ENCODE results near the gene PCDHA9. TPM values are rescaled to one million over a fixed set of nuclear protein-coding genes. Genes with fewer than 3 reads are reported as not detected.

Gene PCDHA9
- total and polyA plus RNA-seq, 2 of the 4 experiments (the other 2 are of a cell fraction), result under 0.01 TPM; not detected in 1

DNA sequence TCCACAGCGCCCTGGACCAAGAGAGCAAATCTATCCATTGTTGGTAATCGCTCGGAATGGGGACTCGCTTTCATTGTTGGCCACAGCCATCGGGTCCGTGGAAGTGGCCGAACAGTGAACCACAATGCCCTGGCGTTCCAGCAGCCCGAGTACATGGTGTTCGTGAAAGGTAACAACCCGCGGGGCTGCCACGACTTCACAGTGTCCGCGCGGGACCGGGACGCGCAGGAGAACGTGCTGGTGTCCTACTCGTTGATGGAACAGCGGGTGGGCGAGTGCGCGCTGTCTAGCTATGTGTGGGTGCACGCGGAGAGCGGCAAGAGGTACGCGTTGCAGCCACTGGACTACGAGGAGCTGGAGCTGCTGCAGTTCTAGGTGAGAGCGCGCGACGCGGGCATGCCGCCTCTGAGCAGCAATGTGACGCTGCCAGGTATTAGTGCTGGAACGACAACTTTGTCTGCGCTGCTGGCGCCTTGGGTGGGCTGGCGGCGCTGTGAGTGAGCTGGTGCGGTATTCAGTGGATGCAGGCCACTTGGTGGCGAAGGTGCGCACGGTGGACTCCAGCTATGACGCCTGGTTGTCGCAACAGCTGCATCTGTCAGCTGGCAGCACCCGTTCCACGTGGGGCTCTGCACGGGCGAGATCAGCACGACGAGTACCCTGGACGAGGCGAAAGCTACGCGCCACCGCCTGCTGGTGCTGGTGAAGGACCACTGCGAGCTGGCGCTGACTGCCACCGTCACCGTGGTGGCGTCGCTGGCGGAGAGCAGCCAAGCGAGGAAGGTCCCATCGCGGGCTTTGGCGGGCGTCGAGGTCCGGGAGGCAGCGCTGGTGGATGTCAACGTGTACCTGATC lies 14.5 kb downstream of the PCDHA9 start (continued):
- TF ChIP-seq POLR2A (IDR thresholded peaks at IDR 0.05; ENCODE audit: low read depth, low read length), result no peak

DNA sequence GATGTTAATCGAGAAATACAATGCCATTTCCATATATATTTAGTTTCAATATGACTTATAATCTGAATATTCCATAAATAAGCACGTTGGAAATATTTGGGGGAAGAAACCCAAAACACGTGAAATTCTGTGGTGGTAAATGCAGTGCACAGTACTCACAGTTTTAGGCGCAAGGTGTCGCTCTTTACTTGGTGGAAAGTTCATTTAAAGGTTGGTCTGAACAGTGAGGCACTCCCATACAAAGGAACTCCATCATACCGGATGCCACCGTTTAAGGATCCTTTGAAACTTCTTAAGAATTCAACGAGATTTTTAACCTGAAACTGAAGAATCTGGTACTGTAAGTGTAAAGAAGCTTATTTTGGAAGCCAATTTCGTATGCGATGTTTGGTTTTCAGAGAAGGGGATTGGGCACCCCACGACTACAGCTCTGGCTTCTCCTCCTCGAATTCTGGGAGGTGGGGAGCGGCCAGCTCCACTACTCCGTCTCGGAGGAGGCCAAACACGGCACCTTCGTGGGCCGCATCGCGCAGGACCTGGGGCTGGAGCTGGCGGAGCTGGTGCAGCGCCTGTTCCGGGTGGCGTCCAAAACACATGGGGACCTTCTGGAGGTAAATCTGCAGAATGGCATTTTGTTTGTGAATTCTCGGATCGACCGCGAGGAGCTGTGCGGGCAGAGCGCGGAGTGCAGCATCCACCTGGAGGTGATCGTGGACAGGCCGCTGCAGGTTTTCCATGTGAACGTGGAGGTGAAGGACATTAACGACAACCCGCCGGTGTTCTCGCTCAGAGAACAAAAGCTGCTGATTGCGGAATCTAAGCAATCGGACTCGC lies 20.8 kb downstream of the PCDHA9 start, which contains the start of gene PCDHA11:
TSS of gene PCDHA11 (plus strand) at position 237 of the 834 bp plus-strand sequence. CDS start at position 384, 147 bp downstream.
- BruUV-seq (replicated peaks), result no TSS peak
- H3K4ac ChIP-seq (ENCODE audit: low read depth, low read length), result no peak within 1 kb of the TSS
- WGBS, 2 experiments (ENCODE audit: extremely low coverage in 2 of 2, insufficient read length in 1 of 2), result 10% methylated on average over 15 of the region's 41 CpGs; no CpG with 5 or more reads in 1 of the 2 experiments
- no peak within 1 kb of the TSS for H3K9ac ChIP-seq (ENCODE audit: low read depth, low read length)
- intact Hi-C loops (cut with micrococcal nuclease), result no loop called here
- no peak within 1 kb of the TSS for H3K14ac ChIP-seq (replicated peaks; ENCODE audit: low read depth, low read length)
- DNase-seq, result no peak
- H2AK9ac ChIP-seq (replicated peaks; ENCODE audit: low read depth, low read length, poor library complexity), result no peak within 1 kb of the TSS
- H2AK5ac ChIP-seq (ENCODE audit: low read depth, low read length), result no peak within 1 kb of the TSS
- no peak within 1 kb of the TSS for H2BK20ac ChIP-seq (ENCODE audit: low read depth, low read length)
- H3K79me1 ChIP-seq (ENCODE audit: low read depth in 1 of 2, low read length in 2 of 2), result no peaks in the 10 kb centered on the region
- H2AFZ ChIP-seq (replicated peaks; ENCODE audit: low read length, poor library complexity), result no peak within 1 kb of the TSS
- no peak within 1 kb of the TSS for H4K8ac ChIP-seq (ENCODE audit: low read depth in 2 of 2, low read length in 2 of 2)
- H3K23ac ChIP-seq (ENCODE audit: low read depth, low read length), result no peak within 1 kb of the TSS
- no peak within 1 kb of the TSS for H3K4me2 ChIP-seq (ENCODE audit: low read depth, low read length)
- no peak within 1 kb of the TSS for H3K18ac ChIP-seq (ENCODE audit: low read depth, low read length)
- no peak within 1 kb of the TSS for H4K91ac ChIP-seq (ENCODE audit: insufficient read depth, low read depth, low read length)
- H3K36me3 ChIP-seq (ENCODE audit: control insufficient read depth, insufficient read depth, low read length), result no peaks in the 10 kb centered on the region
- CTCF ChIA-PET, result no interaction called here
- no peak for ATAC-seq (ENCODE audit: low read depth)
- dilution Hi-C loops (cut with HindIII; ENCODE audit: low sequenced_read_pairs, unreplicated experiment), result no loop called here
- H2BK5ac ChIP-seq (ENCODE audit: low read depth, low read length, poor library complexity, severe bottlenecking), result no peak within 1 kb of the TSS
- no peaks in the 10 kb centered on the region for H3K4me1 ChIP-seq (ENCODE audit: control insufficient read depth, insufficient read depth, low read length)
- H3K27ac ChIP-seq (ENCODE audit: insufficient read depth, low read length), result no peak within 1 kb of the TSS
- POLR2A ChIA-PET (ENCODE audit: unreplicated experiment), result no interaction called here
- no peaks in the 10 kb centered on the region for H4K20me1 ChIP-seq (ENCODE audit: insufficient read depth, low read length)
- in situ Hi-C loops (cut with MboI; ENCODE audit: low sequenced_read_pairs), result no loop called here
- H3K9me1 ChIP-seq (ENCODE audit: insufficient read depth, low read length), result no peaks in the 10 kb centered on the region
- H3K56ac ChIP-seq (ENCODE audit: extremely low read depth, insufficient read depth, low read length), result no peak within 1 kb of the TSS
- no peak within 1 kb of the TSS for H4K5ac ChIP-seq (ENCODE audit: low read depth, low read length)
- H3K27me3 ChIP-seq (ENCODE audit: control insufficient read depth, insufficient read depth, low read length), result no peaks in the 10 kb centered on the region
- H3K9me3 ChIP-seq (ENCODE audit: control insufficient read depth, insufficient read depth, low read length), result peaks cover 18% of the 10 kb centered on the region
- H3K4me3 ChIP-seq (ENCODE audit: insufficient read depth, low read depth, low read length), result no peak within 1 kb of the TSS
- H2BK120ac ChIP-seq (ENCODE audit: low read depth, low read length), result no peak within 1 kb of the TSS
- no peak within 1 kb of the TSS for H2BK15ac ChIP-seq (ENCODE audit: low read depth, low read length)
- TF ChIP-seq CHD1 (IDR thresholded peaks at IDR 0.05; ENCODE audit: low read depth, low read length) (no peak), MAFK (IDR thresholded peaks at IDR 0.05; ENCODE audit: low read depth, low read length) (no peak), RAD21 (IDR thresholded peaks at IDR 0.05; ENCODE audit: low read length) (no peak), CEBPB (IDR thresholded peaks at IDR 0.05; ENCODE audit: low read depth, low read length) (no peak), MAZ (IDR thresholded peaks at IDR 0.05; ENCODE audit: borderline replicate concordance, low read depth, low read length) (no peak), RCOR1 (IDR thresholded peaks at IDR 0.05; ENCODE audit: insufficient replicate concordance, low read length) (no peak)
- TF ChIP-seq, protein P1, sequence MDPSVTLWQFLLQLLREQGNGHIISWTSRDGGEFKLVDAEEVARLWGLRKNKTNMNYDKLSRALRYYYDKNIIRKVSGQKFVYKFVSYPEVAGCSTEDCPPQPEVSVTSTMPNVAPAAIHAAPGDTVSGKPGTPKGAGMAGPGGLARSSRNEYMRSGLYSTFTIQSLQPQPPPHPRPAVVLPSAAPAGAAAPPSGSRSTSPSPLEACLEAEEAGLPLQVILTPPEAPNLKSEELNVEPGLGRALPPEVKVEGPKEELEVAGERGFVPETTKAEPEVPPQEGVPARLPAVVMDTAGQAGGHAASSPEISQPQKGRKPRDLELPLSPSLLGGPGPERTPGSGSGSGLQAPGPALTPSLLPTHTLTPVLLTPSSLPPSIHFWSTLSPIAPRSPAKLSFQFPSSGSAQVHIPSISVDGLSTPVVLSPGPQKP (IDR thresholded peaks at IDR 0.05; ENCODE audit: borderline replicate concordance, low read depth, low read length), result no peak
